CD14-positive monocyte (primary cell): Measurements from ENCODE around the gene STON2. TPM values are rescaled to one million over a fixed set of nuclear protein-coding genes. Genes with fewer than 3 reads are reported as not detected.

Source experiments
- DNase-seq, 3 donors: peaks; one replicate each; pipeline ENCODE4 v3.0.0-alpha.2; 2011 to 2022
- H2AFZ ChIP-seq: 2 replicates; pipeline ENCODE4 v1.6.0; 2012; ENCODE audit warnings: mild to moderate bottlenecking, low read depth, low read length, inconsistent platforms; ENCODE audit not compliant: insufficient read depth, poor library complexity, severe bottlenecking
- H3K27ac ChIP-seq, 2 donors: 1 replicate in 1 of 2; 2 replicates in 1 of 2; pipeline ENCODE4 v1.5.1; 2012 to 2013; ENCODE audit warnings: low read length in 2 of 2, control low read depth in 1 of 2, inconsistent platforms in 1 of 2, low read depth in 1 of 2, mild to moderate bottlenecking in 1 of 2
- H3K27me3 ChIP-seq, 2 donors: one replicate each; pipeline versions ENCODE4 v1.6.0 to v1.6.1; 2011 to 2013; ENCODE audit warnings: low read length in 2 of 2; ENCODE audit not compliant: control insufficient read depth in 2 of 2, insufficient read depth in 2 of 2
- H3K36me3 ChIP-seq, 2 donors: replicated peaks in 1 of 2; 1 replicate in 1 of 2; 2 replicates in 1 of 2; pipeline versions ENCODE4 v1.5.1 to v1.6.1; 2012 to 2013; ENCODE audit warnings: low read length in 2 of 2, control low read depth in 1 of 2, inconsistent platforms in 1 of 2, mild to moderate bottlenecking in 1 of 2; ENCODE audit not compliant: insufficient read depth in 2 of 2, control insufficient read depth in 1 of 2
- H3K4me1 ChIP-seq, 2 donors: 1 replicate in 1 of 2; 2 replicates in 1 of 2; pipeline versions ENCODE4 v1.5.1 to v1.6.1; 2012 to 2013; ENCODE audit warnings: low read length in 2 of 2, control low read depth in 1 of 2, inconsistent platforms in 1 of 2, mild to moderate bottlenecking in 1 of 2, moderate library complexity in 1 of 2; ENCODE audit not compliant: insufficient read depth in 2 of 2, control insufficient read depth in 1 of 2
- H3K4me2 ChIP-seq: replicated peaks from 2 replicates; pipeline ENCODE3; 2012; ENCODE audit warnings: low read length, moderate library complexity, mild to moderate bottlenecking; ENCODE audit not compliant: poor library complexity, severe bottlenecking; ENCODE audit errors: extremely low read depth
- H3K4me3 ChIP-seq, 3 experiments: fragments of 200-600 bp in 1 of 3; sonication (generic) in 1 of 3; replicated peaks in 1 of 3; 1 replicate in 2 of 3; 2 replicates in 1 of 3; pipeline ENCODE4 v1.5.1; 2011 to 2013; ENCODE audit warnings: low read length in 3 of 3, mild to moderate bottlenecking in 3 of 3, control low read depth in 2 of 3, low read depth in 2 of 3, inconsistent platforms in 1 of 3, moderate library complexity in 1 of 3
- H3K79me2 ChIP-seq: 2 replicates; pipeline ENCODE4 v1.6.0; 2012; ENCODE audit warnings: mild to moderate bottlenecking, control low read depth, inconsistent platforms, low read length, moderate library complexity; ENCODE audit not compliant: insufficient read depth
- H3K9ac ChIP-seq: 2 replicates; pipeline ENCODE4 v1.6.0; 2017; ENCODE audit warnings: low read length, mild to moderate bottlenecking; ENCODE audit not compliant: insufficient read depth, poor library complexity, severe bottlenecking
- H3K9me3 ChIP-seq, 2 donors: replicated peaks in 1 of 2; 1 replicate in 1 of 2; 2 replicates in 1 of 2; pipeline versions ENCODE4 v1.5.1 to v1.6.1; 2012 to 2013; ENCODE audit warnings: low read length in 2 of 2, control low read depth in 1 of 2; ENCODE audit not compliant: control insufficient read depth in 1 of 2, insufficient read depth in 1 of 2
- H4K20me1 ChIP-seq: 2 replicates; pipeline ENCODE4 v1.6.0; 2012; ENCODE audit warnings: mild to moderate bottlenecking, low read length, control low read depth, moderate library complexity; ENCODE audit not compliant: insufficient read depth
- H3K27ac Mint-ChIP-seq, 7 donors: one replicate each; pipeline ENCODE4 v1.8.0; 2020; ENCODE audit warnings: mild to moderate bottlenecking in 7 of 7, mixed read lengths in 7 of 7, moderate library complexity in 6 of 7, inconsistent platforms in 2 of 7
- H3K27me3 Mint-ChIP-seq, 3 donors: one replicate each; pipeline ENCODE4 v1.8.0; 2021 to 2022; ENCODE audit warnings: low read depth in 3 of 3, mild to moderate bottlenecking in 3 of 3, mixed read lengths in 3 of 3, moderate library complexity in 3 of 3, inconsistent platforms in 1 of 3
- H3K36me3 Mint-ChIP-seq, 2 donors: one replicate each; pipeline ENCODE4 v1.8.0; 2020; ENCODE audit warnings: mixed read lengths in 2 of 2, inconsistent platforms in 1 of 2, mild to moderate bottlenecking in 1 of 2
- H3K4me1 Mint-ChIP-seq: one replicate; pipeline ENCODE4 v1.8.0; 2020; ENCODE audit warnings: mild to moderate bottlenecking, mixed read lengths
- H3K4me3 Mint-ChIP-seq, 2 donors: one replicate each; pipeline ENCODE4 v1.8.0; 2020; ENCODE audit warnings: mild to moderate bottlenecking in 2 of 2, mixed read lengths in 2 of 2, moderate library complexity in 1 of 2
- H3K9me3 Mint-ChIP-seq, 7 donors: one replicate each; pipeline ENCODE4 v1.8.0; 2020 to 2022; ENCODE audit warnings: mixed read lengths in 7 of 7, mild to moderate bottlenecking in 6 of 7, moderate library complexity in 6 of 7, inconsistent platforms in 2 of 7
- CTCF ChIP-seq: fragments of 200-600 bp; IDR thresholded peaks from one replicate; pipeline ENCODE4 v1.8.0; 2022; ENCODE audit warnings: antibody characterized with exemption, mild to moderate bottlenecking
- WGBS: methylation state at CpG from one replicate; pipeline ENCODE4 v1.1.5; 2013; ENCODE audit warnings: missing lambda C conversion rate; ENCODE audit not compliant: insufficient coverage; 5-methylcytosine and 5-hydroxymethylcytosine counted together
- intact Hi-C, 2 donors: fragments of 100-400 bp; cut with micrococcal nuclease; formaldehyde crosslinking; loops; one replicate each; pipeline versions ENCODE4 v1.15.0 to v1.15.1; 2023
- polyA plus RNA-seq, 3 donors: library from polyadenylated mRNA; depleted of rRNA in 1 of 3; unstranded in 2 of 3; stranded (reverse) in 1 of 3; fragments of 300-500 nt in 2 of 3; fragments of >200 nt in 1 of 3; fragmentation: Illumina TruSeq in 2 of 3; gene quantifications; 1 replicate in 2 of 3; 2 replicates in 1 of 3; pipeline ENCODE4 v1.2.3, GENCODE V29; 2012 to 2021

Gene STON2
- polyA plus RNA-seq, 3 donors = 1.6 to 3.2 (median 2.1) TPM

GRCh38 chr14:81312289-81312876, 87.7 kb downstream of the STON2 start:
- no peak overlapping the region for H2AFZ ChIP-seq
- H4K20me1 ChIP-seq = no peaks in the 10 kb centered on the region
- whole genome bisulfite sequencing = 59% methylated on average over 2 of the region's 3 CpGs
- Mint-ChIP-seq H3K27ac (peak overlapping the region in 2 of 7 donors; percentile 40 to 42), H3K4me3 (peak overlapping the region in 1 of 2 donors; percentile 63), H3K9me3 (peaks cover 0 to 6% (median 0%) of the 10 kb centered on the region in 7 donors), H3K27me3 (peaks cover 3 to 7% (median 3%) of the 10 kb centered on the region in 3 donors), H3K36me3 (no peaks in the 10 kb centered on the region), H3K4me1 (peaks cover 29% of the 10 kb centered on the region)
- TF ChIP-seq CTCF = no peak
- peaks cover 19 to 22% of the 10 kb centered on the region in 2 donors for H3K4me1 ChIP-seq
- H3K36me3 ChIP-seq = no peaks in the 10 kb centered on the region
- DNase-seq = peak in 1 of 3 donors; percentile 6
- no peak overlapping the region for H3K4me2 ChIP-seq
- H3K4me3 ChIP-seq = no peak overlapping the region
- intact Hi-C loops = loop anchor here in 1 of 2 donors (5.0 kb wide), 2 partner anchors 35 to 85 kb away; no protein-coding TSS in a partner anchor
- H3K9ac ChIP-seq = no peak overlapping the region
- no peaks in the 10 kb centered on the region for H3K79me2 ChIP-seq
- H3K27ac ChIP-seq = no peak overlapping the region
- H3K27me3 ChIP-seq = peaks cover 0 to 2% of the 10 kb centered on the region in 2 donors
- no peaks in the 10 kb centered on the region for H3K9me3 ChIP-seq

- H3K9me3 Mint-ChIP-seq = peaks cover 0 to 2% (median 0%) of the 10 kb centered on the region in 7 donors
- H3K4me1 Mint-ChIP-seq = peaks cover 29% of the 10 kb centered on the region
- no peaks in the 10 kb centered on the region for H3K36me3 Mint-ChIP-seq
- H3K27me3 Mint-ChIP-seq = peaks cover 3 to 7% (median 3%) of the 10 kb centered on the region in 3 donors
- peak; percentile 33 to 40 (median 40) for DNase-seq
- Histone ChIP-seq H3K36me3 (no peaks in the 10 kb centered on the region), H4K20me1 (no peaks in the 10 kb centered on the region), H3K4me2 (peak overlapping the region; percentile 15), H3K9ac (no peak overlapping the region), H3K27me3 (peaks cover 0 to 2% of the 10 kb centered on the region in 2 donors), H3K4me1 (peaks cover 19 to 22% of the 10 kb centered on the region in 2 donors), H3K27ac (no peak overlapping the region), H3K79me2 (no peaks in the 10 kb centered on the region), H3K9me3 (no peaks in the 10 kb centered on the region), H3K4me3 (no peak overlapping the region), H2AFZ (no peak overlapping the region)
- intact Hi-C loops = loop anchor here in 1 of 2 donors (5.0 kb wide), 2 partner anchors 34 to 86 kb away; no protein-coding TSS in a partner anchor
- peak overlapping the region in 5 of 7 donors; percentile 40 to 73 (median 42) for H3K27ac Mint-ChIP-seq
- H3K4me3 Mint-ChIP-seq = peak overlapping the region in 1 of 2 donors; percentile 63
- no CpG with 5 or more reads among the region's 5 CpGs for WGBS
- no peak for TF ChIP-seq CTCF
Measured at GRCh38 chr14:81311778-81312177, 88.3 kb downstream of the STON2 start.
